OCI-M1 (cell line): Measurements from ENCODE around the gene NBAS.
"Not testable (repeated sequence)": the region's sequence is repeated elsewhere in the genome, so short reads cannot be mapped to it uniquely, and the experiment has no call there.

Source experiments
- DNase-seq: peaks from one replicate; lab custom pipeline; 2025; lab: John Stamatoyannopoulos, UW

NBAS gene

DNA sequence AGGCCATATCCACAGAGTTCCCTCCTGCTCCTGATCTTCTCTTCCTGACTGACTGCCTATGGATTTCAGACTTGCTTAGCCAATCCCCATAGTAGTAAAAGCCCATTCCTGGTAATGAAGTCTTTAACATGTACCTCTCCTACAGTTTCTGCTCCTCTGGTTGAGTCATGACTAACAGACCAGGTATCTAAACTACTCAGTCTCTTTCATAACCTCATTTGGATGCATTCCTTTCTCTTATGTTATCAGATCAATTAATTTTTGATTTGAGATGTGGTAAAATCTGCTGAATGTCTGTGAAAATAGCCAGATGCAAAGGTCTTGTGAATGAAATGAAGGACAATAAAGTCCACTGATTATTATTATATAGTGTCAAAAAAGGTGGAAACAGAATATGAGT lies 198.0 kb downstream of the NBAS start:
- no peak for DNase-seq

DNA sequence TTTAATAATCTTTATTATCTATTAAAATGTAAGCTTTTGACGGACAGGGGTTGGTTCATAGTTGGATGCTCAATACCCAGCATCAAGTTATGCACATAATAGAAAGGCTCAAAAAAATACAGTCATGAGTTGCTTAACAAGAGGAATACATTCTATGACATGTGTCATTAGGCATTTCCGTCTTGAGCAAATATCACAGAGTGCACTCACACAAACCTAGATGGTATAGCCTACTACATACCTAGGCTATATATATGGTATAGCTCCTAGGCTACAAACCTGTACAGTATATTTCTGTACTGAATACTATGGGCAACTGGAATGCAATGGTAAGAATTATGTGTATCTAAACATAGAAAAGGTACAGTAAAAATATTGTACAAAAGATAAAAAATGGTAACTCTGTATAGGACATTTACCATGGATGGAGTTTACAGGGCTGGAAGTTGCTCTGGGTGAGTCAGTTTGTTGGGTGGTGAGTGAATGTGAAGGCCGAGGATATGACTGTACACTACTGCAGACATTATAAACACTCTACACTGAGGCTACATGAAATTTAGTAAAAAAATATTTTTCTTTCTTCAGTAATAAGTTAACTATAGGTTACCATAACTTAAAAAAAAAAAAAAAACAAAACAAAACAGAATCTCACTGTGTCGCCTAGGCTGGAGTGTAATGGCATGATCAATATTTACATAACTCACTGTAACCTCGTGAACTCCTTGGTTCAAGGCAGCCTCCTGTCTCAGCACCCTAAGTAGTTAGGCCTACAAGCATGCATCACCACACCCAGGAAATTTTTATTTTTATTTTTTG lies 201.2 kb downstream of the NBAS start:
- no peak for DNase-seq

DNA sequence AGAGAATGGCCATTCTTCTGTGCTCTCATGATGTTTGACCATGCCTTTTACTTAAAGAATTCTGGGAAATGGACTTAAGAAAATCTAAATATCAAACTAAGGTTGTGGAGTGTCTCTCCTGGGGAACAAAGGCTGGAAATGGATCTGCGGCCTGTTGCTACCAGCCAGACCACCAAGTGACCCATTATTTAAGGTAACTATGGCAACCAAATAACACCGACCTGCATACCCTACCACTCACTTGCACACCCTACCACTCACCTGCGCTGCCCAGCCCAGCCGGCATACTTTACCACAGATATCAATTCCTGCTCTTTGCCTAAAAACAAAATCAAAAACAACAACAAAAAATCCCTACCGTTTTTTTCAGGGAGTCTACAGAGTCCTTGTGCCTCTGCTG lies 203.2 kb downstream of the NBAS start:
- no peak for DNase-seq

DNA sequence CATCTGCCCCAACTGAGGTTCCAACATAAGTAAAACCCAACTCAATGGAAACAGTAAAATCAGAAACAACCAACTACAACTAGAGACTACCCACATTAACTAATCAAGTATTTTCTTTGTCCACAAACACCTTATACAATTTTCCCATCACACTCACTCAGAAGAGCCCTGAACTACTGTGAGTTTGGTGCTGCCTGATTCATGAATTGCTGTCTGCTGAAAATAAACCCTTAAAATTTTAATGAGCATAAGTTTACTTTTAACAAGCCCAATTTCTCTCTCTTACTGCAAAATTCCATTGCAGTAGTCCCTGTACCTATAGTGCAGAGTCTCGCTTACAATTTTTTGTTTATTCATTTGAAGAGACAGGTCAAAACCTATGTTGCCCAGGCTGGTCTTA lies 203.9 kb downstream of the NBAS start:
- no peak for DNase-seq

GRCh38 chr2:15355386-15355785 lies 205.7 kb downstream of the NBAS start:
- DNase-seq, result peak; percentile 88

DNA sequence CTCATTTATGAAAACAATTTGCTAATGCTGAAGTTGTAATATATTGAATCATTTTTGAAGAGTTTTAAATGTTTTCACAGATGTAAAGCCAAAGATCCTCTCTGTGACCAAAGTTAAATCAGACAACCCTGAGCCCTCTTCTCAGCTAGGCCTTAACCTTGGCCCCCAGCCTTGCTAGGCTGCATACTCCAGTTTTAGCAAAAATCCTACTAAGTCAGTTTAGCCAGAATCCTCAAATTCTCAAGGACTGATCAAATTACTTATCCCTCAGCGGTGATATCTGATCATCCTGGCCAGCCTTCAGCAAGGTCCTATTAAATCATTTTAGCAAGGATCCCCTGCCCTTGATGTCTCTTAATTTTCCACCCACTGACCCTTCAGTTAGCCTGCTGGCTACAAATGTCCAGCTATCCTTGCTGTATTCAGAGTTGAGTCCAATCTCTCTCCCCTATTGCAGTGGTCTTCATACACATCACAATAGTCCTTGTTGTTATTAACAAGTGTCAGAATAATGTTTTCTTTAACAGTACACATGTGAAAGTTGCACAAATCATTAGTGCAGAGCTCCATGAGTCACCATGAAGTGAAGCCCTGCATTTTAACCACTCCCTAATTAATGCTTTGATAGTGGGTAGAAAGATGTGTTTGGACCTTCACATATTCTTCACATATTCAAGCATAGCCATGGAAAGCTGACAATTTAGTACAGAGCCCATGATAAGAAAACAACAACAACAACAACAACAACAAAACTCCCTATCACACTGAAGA lies 206.4 kb downstream of the NBAS start:
- peak; percentile 48 for DNase-seq

DNA sequence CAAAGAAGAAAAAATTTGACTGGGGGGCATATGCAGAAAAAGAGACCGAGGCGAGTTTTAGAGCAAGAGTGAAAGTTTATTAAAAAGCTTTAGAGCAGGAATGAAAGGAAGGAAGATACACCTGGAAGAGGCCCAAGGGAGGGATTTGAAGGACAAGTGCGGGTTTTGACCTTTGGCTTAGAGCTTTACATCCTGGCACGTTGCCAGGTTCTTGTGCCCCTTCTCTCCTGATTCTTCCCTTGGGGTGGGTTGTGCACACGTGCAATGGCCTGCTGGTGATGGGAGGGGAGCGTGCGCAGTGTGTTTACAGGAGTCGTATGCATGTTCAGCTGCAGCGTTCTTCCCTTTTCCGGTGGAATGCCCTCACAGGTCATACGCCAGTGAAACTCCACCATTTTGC lies 208.8 kb downstream of the NBAS start:
- DNase-seq, result no peak

DNA sequence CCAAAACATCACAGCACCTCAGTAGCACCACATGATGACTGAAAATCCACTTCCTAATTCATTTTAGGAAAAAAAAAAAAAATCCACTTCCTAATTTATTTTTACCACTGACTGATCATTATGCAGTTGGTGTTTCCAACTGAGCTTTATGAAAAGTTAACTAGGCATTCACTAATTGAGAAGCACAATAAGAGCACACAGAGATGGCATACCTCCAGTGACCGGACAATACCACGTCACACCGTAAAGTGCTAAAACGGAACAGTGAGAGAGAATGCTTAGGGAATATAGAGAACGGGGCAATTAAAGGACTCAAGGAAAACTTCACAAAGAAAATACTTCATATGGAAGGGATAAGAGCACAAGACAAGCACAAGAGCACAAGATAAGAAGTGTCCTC lies 212.5 kb downstream of the NBAS start:
- DNase-seq, result no peak

DNA sequence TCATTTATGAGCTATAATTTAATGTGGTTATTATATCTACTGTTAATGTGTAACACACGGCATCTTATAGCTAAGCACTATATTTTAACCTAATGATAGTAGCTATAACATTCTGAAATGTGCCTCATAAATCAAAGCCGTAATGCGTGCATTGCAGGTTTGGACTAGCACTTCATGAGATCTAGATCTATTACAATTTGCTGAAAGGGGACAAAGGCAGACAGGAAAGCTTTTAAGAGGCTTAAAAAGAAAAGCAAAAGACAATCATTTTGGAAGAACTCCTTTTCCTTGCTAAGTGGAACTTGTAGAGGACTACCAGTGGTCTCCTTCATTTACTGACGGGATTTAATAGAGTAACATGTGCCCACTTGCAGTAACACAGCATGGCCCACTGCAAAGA lies 213.1 kb downstream of the NBAS start:
- DNase-seq, result no peak

- DNase-seq, result no peak
Observed at GRCh38 chr2:15346624-15347023, 214.5 kb downstream of the NBAS start.

- peak; percentile 20 for DNase-seq
Observed at GRCh38 chr2:15337996-15338666, 223.0 kb downstream of the NBAS start.

- no peak for DNase-seq
Observed at GRCh38 chr2:15334644-15335326, 226.3 kb downstream of the NBAS start.

DNA sequence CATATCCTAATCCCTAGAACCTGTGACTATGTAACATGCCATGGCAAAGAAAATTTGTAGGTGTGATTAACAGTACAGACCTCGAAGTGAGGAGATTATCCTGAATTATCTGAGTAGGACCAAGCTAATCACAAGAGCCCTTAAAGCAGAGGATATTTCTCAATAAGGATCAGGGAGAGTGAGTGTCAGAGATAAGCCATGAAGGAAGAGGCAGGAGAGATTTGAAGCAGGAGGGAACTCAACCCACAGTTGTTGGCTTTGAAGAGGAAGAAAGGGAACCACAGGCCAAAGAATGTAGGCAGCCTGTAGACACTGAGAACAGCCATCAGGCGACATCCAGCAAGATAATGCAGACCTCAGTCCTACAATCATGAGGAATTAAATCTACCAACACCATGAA lies 229.3 kb downstream of the NBAS start:
- DNase-seq, result peak; percentile 43

GRCh38 chr2:15325296-15325695 lies 235.8 kb downstream of the NBAS start:
- no peak for DNase-seq

DNA sequence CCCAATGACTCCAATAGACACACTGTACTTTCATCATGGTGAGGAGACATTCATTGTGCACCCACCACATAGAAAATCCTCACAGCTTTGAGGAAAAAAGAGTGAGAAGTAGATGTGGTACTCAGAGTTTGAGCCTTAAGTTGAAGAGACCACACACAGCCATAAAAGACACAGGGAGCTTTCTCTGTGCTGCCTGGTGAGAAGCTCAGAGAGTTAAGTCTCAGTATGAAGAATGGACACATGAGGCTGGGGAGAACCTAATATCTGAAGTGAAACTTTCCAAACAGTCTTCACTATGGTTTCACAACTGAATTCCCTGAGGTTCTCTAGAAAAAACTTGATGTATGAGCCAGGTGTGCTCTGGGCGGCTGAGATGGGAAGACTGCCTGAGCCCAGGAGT lies 237.9 kb downstream of the NBAS start:
- DNase-seq, result no peak

DNA sequence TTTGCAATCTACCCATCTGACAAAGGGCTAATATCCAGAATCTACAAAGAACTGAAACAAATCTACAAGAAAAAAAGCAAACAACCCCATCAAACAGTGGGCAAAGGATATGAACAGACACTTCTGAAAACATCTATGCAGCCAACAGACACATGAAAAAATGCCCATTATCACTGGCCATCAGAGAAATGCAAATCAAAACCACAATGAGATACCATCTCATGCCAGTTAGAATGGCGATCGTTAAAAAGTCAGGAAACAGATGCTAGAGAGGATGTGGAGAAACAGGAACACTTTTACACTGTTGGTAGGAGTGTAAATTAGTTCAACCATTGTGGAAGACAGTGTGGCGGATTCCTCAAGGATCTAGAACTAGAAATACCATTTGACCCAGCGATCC lies 239.7 kb downstream of the NBAS start:
- not testable (repeated sequence) for DNase-seq

- DNase-seq, result no peak
Observed at GRCh38 chr2:15316370-15316814, 244.7 kb downstream of the NBAS start.

- DNase-seq, result no peak
Observed at GRCh38 chr2:15315411-15315810, 245.7 kb downstream of the NBAS start.

GRCh38 chr2:15313657-15314056 lies 247.5 kb downstream of the NBAS start:
- peak; percentile 38 for DNase-seq

DNA sequence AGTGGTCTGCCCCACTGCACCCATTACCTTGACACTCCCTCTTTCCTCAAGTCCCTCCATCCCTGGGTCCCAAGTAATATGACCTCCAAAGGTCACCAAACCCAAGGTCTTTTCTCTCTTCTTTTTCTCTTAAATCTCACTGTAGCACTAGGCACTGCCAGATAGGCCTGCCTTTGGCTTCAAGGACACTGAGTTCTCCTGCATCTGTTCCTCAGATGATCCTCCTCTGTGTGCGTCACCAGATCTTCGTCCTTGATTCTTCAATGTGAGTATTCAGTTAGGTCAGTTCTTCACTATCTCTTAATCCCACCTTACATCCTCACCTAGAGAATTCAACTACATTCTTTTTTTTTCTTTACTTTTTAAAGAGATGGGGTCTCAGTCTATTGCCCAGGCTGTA lies 249.2 kb downstream of the NBAS start:
- DNase-seq, result no peak

GRCh38 chr2:15311201-15311907 lies 249.8 kb downstream of the NBAS start:
- DNase-seq, result peak; percentile 51

DNA sequence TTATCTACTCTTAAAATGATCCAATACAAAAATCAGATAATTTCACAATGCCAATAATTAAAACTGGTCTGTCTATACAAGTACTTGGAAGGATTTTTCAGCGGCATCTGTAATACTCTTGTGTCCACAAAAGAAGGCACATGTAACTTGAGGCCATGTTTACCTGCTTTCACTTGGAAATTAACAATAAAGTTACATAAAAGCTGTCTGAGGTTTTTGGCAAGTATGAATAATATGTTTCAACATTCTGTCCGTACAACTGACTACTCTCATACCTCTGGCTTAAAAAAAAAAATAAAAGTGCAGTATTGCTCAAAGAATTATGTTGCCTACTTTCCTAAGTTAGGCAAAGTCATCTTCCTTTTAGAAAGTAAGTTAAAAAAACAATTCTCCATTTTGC lies 253.6 kb downstream of the NBAS start:
- no peak for DNase-seq
